Muscle layer of duodenum (tissue), 2 donors: ENCODE results near the gene POTEF.
"Not testable (repeated sequence)": the region's sequence is repeated elsewhere in the genome, so short reads cannot be mapped to it uniquely, and the experiment has no call there.

Experiments
- H3K27ac ChIP-seq: one replicate; pipeline ENCODE4 v1.7.0; 2013; ENCODE audit warnings: mild to moderate bottlenecking, low read length
- H3K27me3 ChIP-seq: one replicate; pipeline ENCODE4 v1.7.0; 2013; ENCODE audit warnings: low read depth, mild to moderate bottlenecking, control low read depth, low read length
- H3K36me3 ChIP-seq, 2 donors: one replicate each; pipeline ENCODE4 v1.7.0; 2013; ENCODE audit warnings: low read length in 2 of 2, control low read depth in 1 of 2, mild to moderate bottlenecking in 1 of 2; ENCODE audit not compliant: insufficient read depth in 2 of 2, control insufficient read depth in 1 of 2
- H3K4me1 ChIP-seq, 2 donors: one replicate each; pipeline ENCODE4 v1.7.0; 2013; ENCODE audit warnings: low read length in 2 of 2, mild to moderate bottlenecking in 2 of 2, control low read depth in 1 of 2, moderate library complexity in 1 of 2; ENCODE audit not compliant: insufficient read depth in 2 of 2, control insufficient read depth in 1 of 2
- H3K4me3 ChIP-seq, 2 donors: one replicate each; pipeline ENCODE4 v1.7.0; 2013; ENCODE audit warnings: low read length in 2 of 2, low read depth in 1 of 2, mild to moderate bottlenecking in 1 of 2
- H3K9me3 ChIP-seq, 2 donors: one replicate each; pipeline ENCODE4 v1.7.0; 2013; ENCODE audit warnings: low read length in 2 of 2, control low read depth in 1 of 2, mild to moderate bottlenecking in 1 of 2; ENCODE audit not compliant: control insufficient read depth in 1 of 2
- donor health status: healthy.

The POTEF gene

DNA sequence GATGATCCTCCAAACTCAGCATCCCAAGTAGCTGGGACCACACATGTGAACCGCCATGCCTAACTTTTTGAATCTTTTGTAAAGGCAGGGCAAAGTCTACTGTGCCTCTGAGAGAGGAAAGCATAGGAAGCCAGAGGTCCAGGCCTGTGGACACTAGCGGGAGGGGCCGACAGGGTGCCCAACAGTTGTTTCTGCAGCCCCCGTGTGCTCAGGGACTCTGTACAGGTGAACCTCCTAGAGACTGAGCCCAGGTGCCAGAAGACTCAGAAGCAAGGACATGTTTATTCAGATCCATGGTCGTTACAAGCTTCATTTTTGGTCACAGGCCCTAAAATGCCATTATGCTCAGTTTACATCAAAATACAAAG, 22.1 kb upstream of the POTEF start:
- H3K27ac ChIP-seq: not testable (repeated sequence)

DNA sequence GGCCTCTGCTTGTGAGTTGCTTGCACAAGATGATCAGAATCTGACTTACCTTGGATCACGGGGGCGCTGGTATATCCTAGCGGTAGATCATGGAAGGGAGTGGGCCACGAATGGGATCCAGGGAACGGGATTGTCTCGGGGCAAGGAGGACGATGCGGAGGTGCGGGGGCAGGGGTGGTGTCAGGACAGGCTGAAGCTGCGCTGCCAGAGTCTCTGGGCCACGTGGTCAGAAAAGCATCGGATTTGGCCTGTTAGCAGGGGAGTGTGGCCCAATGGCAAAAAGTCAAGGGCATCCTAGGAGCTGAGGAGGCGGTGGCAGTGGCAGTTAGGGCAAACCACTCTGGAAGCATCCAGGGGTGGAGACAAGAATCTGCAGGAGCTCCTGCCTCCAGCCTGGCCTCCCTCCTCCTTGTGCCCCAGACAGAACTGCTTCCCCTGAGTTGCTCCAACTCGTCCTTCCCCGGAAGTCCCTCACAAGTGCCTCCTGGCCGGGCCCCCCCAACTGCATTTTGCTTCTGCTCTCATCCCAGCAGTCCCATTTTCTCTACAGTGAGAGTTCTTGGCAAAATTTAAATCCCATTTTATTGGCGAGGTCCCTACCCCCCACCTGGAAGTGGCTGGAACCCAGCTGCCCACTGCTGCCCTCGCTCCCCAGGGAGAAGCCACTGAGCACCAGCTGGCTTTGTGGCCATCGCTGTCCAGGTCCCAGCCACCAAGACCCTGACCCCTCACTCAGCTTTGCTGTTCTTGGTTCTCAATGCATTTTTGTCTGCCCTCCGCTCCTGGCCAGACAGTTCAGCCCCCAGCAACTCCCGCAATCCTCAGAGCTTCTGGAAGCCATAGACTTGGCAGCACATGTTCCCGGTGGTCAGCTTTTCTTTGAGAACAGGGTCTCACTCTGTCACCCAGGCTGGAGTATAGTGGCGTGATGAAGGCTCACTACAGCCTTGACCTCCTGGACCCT, 21.4 kb upstream of the POTEF start:
- no peaks in the 10 kb centered on the region for H3K4me1 ChIP-seq
- no peaks in the 10 kb centered on the region for H3K9me3 ChIP-seq
- peaks cover 0 to 33% of the 10 kb centered on the region in 2 donors for H3K36me3 ChIP-seq
- no peak overlapping the region for H3K4me3 ChIP-seq
- H3K27ac ChIP-seq: no peak overlapping the region
- no peaks in the 10 kb centered on the region for H3K27me3 ChIP-seq

More for the DNA sequence above, 22.1 kb upstream of the POTEF start:
- H3K9me3 ChIP-seq, H3K27me3 ChIP-seq, H3K4me1 ChIP-seq, H3K4me3 ChIP-seq: not testable (repeated sequence)
- H3K36me3 ChIP-seq: peaks cover 0 to 37% of the 10 kb centered on the region in 2 donors

DNA sequence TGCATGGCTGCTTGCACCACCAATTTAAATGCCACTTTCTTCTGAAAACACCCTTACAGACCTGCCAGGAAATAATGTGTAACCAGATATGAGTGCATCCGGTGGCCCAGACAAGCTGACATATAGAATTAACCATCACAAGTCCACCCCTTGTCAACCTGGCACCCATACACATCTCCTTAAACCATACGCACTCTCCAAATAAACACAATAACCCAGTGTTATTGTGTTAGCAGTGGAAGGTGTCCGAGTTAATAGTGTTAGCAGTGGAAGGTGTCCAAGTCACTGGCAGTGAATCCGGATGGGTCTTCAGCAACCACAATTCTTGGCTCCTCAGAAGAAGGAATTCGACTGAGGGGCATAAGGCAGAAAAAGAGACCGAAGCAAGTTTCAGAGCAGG, 19.5 kb upstream of the POTEF start:
- H3K9me3 ChIP-seq: not testable (repeated sequence)

DNA sequence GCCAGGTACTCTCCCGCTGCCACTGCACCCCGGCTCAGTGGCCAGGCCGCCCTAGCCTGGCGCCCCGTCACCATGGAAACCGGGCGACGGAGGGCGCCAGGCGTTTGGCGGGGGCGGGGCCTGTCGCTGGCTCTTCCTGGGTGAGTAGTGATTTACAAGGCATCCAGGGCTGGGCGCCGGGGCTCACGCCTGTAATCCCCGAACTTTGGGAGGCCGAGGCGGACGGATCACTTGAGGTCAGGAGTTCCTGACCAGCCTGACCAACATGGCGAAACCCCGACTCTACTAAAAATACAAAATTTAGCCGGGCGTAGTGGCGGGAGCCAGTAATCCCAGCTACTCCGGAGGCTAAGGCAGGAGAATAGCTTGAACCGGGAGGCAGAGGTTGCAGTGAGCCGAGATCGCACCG, 16.0 kb upstream of the POTEF start, which contains the start of gene CCDC74B:
Gene CCDC74B, minus strand, starts transcription at position 107 of the 409 bp plus-strand sequence. CDS start 116 bp downstream, outside the sequence.
- H3K36me3 ChIP-seq, H3K9me3 ChIP-seq, H3K4me1 ChIP-seq, H3K27me3 ChIP-seq, H3K27ac ChIP-seq: not testable (repeated sequence)
- peak within 1 kb of the TSS in 1 of 2 donors; percentile 54 for H3K4me3 ChIP-seq

More for the DNA sequence above, 19.5 kb upstream of the POTEF start:
- not testable (repeated sequence) for H3K4me1 ChIP-seq, H3K4me3 ChIP-seq, H3K27me3 ChIP-seq, H3K27ac ChIP-seq
- peaks cover 0 to 16% of the 10 kb centered on the region in 2 donors for H3K36me3 ChIP-seq

DNA sequence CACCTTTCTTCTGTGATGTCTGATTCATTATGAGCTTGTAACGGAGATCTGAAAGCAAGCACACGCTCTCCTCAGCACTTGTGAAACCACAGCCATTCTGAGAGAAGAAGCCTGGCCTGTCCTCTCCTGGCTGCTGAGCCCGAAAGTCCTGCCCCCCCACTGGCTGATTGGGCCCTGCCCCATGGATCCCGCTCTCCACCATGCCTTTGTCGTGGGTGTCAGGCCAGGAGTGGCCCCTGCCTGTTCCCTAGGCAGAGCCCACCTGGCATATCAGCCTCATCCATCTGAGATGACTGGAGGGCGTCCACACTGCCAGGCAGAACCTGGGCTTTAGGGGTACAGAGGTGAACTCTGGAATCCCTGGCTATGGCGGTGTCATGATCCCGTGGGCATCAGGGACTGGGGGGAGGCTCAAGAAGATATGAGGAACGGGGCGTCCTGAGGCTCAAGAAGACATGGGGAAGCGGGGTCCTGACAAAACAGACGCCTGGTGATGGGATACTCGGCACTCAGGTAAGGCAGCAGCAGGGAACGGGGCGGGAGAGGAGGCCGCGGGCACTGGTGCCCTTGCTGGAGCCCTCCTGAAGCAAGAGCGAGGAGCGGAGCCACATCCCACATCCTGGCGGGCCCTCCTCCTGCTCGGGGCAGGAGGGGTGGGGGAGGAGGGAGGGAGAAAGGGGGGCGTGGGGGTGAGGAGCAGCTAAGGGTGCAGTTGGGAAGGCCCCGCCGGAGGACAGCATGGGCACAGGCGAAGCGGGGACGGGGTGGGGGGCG, 14.4 kb upstream of the POTEF start:
- not testable (repeated sequence) for H3K27ac ChIP-seq, H3K4me3 ChIP-seq, H3K9me3 ChIP-seq, H3K36me3 ChIP-seq, H3K27me3 ChIP-seq, H3K4me1 ChIP-seq

DNA sequence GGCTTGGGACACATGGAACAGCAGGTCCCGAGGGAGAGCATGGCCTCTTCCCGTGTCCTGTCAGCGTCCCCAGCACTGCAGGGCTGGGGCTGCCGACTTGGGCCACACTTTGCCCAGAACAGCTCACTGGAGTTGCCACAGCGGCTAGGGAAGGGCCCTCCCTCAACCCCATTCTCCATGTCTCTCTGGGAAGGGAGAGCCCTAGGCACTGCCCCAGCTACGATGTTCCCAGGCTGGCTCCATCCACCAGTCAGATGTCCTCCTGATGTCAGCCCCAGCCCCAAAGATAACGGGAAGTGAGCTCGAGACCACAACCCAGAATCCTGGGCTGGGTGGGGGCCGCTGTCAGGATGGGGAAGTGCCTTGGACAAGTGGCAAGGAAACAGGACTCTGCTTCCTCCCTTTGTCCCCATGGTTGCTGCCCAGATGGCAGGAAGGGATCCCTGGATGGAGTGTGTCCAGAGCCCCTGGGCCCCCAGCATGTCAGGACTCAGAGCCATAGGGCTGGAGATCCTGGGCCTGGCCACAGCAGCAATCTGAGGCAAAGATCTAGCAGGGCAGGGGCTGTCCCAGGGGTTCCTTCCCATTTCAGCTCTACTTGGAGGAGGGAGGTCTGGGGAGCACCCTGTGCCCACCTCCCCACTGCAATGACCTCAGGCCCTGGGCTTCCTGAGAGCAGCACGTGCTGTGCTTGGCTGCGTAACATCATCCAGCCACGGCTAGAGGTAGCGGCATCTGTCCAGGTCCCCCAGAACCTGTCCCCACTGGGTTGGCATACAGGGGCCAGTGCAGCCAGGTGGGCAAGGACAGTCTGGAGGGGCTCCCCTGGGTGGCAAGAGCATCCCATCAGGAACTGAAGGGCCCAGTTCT, 13.6 kb upstream of the POTEF start:
- H3K27me3 ChIP-seq, H3K4me1 ChIP-seq, H3K27ac ChIP-seq: not testable (repeated sequence)

DNA sequence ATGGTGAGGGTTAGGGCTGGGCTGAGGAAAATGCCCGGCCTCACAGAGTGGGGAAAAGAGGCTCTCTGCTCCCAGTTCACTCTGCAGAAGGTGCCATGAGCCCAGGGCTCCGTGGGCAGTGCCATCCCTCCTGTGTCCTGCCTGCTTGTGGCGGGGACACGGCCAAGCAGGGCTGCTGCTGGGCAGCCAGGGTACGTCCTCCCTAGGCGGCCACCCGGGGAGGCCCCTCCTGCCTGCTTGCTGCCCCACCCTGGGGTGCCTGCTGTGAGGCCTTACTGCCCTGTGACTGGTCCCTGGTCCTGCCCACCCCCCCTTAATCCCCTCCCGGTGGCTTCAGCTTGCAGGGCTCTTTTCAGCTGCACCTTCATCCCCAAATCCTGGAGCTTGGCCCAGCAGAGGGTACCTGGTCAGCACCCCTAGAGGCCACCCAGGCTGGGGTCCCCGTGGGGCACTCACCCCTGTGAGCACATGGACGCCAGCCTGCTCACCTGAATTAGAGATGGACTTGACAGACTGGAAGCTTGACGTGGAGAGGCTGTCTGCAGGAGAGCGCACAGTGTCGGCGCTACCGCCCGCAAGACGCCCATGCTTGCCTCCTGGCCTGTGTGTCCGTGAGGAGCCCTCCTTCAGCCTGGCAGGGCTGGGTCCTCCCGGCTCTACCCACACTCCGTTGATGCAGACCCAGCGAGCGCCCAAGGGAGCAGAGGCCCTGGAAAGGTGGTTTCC, 12.8 kb upstream of the POTEF start:
- not testable (repeated sequence) for H3K36me3 ChIP-seq

More for the DNA sequence above, 13.6 kb upstream of the POTEF start:
- H3K36me3 ChIP-seq, H3K4me3 ChIP-seq, H3K9me3 ChIP-seq: not testable (repeated sequence)

DNA sequence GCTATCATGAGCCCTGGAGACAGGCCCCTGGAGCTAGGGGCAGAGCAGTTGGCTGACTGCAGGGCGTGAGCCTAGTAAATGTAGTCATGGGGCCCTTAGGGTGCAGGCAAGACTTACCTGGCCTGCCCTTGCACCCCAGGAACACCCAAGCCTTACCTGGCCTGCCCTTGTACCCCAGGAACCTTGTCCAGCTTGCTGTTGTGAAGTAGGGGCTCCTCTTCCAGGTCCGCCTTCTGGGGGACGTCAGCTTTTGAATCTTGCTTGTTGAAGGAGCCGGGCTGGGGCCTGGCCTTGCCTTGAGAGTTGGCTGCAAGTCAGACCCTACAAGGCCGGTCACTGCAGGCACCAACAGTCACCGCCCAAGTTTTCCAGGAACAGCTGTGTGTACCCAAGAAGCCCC, 12.0 kb upstream of the POTEF start:
- H3K9me3 ChIP-seq, H3K27me3 ChIP-seq, H3K27ac ChIP-seq, H3K36me3 ChIP-seq, H3K4me3 ChIP-seq, H3K4me1 ChIP-seq: not testable (repeated sequence)

More for the DNA sequence above, 12.8 kb upstream of the POTEF start:
- not testable (repeated sequence) for H3K4me3 ChIP-seq, H3K27me3 ChIP-seq, H3K9me3 ChIP-seq, H3K4me1 ChIP-seq, H3K27ac ChIP-seq

DNA sequence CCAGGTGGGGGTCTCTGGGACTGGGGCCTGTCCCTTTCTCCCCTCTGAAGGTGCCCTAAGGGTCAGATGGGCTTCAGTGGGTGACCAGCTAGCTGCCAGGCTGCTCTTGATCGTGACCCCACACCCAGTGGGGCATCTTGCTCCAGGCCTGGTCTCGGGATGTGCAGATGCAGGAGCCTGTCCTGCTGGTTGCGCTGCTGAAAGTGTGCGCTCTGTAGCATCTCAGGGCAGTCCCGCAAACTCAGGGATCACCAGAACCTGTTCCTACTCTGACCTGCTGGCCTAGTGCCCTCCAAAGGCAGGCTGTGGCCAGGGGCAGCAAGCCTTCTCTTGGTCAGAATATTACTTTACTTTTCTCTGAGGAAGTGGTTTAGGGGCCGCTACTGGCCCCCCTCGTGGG, 11.5 kb upstream of the POTEF start:
- not testable (repeated sequence) for H3K9me3 ChIP-seq, H3K4me1 ChIP-seq, H3K27ac ChIP-seq, H3K27me3 ChIP-seq, H3K4me3 ChIP-seq, H3K36me3 ChIP-seq

DNA sequence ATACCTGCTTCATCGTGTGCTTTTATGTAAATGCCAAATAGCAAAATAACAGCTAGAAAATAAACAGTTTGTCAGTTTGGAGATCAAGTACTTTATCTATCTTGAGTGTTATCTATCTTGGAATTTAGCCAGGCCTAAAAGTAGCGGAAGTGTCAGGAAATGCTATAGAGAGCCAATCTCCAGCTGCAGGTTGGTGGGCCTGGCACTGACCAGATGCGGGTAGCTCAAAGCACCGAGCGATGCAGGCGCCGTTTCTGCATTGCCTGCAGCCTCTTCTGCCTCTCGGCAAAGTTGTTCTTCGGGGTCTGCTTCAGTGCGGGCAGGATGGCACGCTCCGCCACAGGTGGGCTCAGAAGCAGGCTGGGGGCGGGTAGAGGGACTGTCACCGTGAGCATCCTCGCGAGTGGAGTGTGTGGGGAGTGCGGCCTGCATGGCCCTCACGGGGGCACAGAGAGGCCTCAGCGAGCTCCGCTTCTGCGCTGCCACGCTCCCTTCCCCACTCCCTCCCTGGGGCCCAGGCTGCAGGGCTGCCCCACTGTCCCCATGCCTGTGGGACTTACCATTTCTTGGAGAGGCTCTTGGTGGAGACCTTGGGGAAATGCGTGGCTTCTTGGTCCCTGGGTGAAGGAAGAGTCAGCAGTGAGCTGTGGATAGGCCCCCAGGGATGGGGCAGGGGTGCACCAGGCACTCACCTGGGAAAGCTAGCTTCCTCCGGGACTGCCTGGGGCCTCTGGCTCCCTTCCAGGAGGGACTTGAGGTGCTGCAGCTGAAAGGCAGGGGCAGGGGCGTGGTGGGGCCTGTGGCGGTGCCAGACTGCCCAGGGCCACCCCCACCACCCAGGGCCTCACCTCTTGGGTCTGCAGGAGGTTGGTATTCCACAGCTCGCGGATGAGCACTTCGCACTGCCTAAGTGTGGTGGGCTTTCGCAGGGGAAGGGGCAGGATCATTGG, 10.6 kb upstream of the POTEF start:
- H3K4me3 ChIP-seq, H3K4me1 ChIP-seq, H3K9me3 ChIP-seq, H3K36me3 ChIP-seq, H3K27me3 ChIP-seq, H3K27ac ChIP-seq: not testable (repeated sequence)
